Upper lobe of left lung (tissue), 6 donors: ENCODE measurements around the gene CIT. TPM values are rescaled to one million over a fixed set of nuclear protein-coding genes. Genes with fewer than 3 reads are reported as not detected.

Experiments used
- ATAC-seq, 2 donors: fragments of 200-7000 bp; cut with Tn5 transposase; one replicate each; pipeline ENCODE4 v1.9.1; 2022; ENCODE audit warnings: mild to moderate bottlenecking in 2 of 2, moderate library complexity in 2 of 2; ENCODE audit not compliant: low FRiP score in 2 of 2
- DNase-seq, 2 donors: peaks; one replicate each; pipeline ENCODE4 v3.0.0-alpha.2; 2019 to 2020
- H3K27ac ChIP-seq, 4 donors: fragments of 200-600 bp; sonication (generic); one replicate each; pipeline ENCODE4 v1.5.1; 2016 to 2019
- H3K27me3 ChIP-seq, 4 donors: fragments of 200-600 bp; sonication (generic); one replicate each; pipeline ENCODE4 v1.5.1; 2017 to 2019
- H3K36me3 ChIP-seq, 4 donors: fragments of 200-600 bp; sonication (generic); one replicate each; pipeline ENCODE4 v1.5.1; 2016 to 2019
- H3K4me1 ChIP-seq, 4 donors: fragments of 200-600 bp; sonication (generic); one replicate each; pipeline ENCODE4 v1.5.1; 2018 to 2019
- H3K4me3 ChIP-seq, 4 donors: fragments of 200-600 bp; sonication (generic); one replicate each; pipeline ENCODE4 v1.5.1; 2017 to 2019; ENCODE audit warnings: mild to moderate bottlenecking in 2 of 4, moderate library complexity in 1 of 4
- H3K9me3 ChIP-seq, 4 donors: fragments of 200-600 bp; sonication (generic); one replicate each; pipeline ENCODE4 v1.5.1; 2018 to 2019
- EP300 ChIP-seq, 4 donors: sonication (generic); formaldehyde crosslinking; IDR thresholded peaks; one replicate each; pipeline ENCODE4 v1.5.1; 2017; ENCODE audit warnings: antibody characterized with exemption in 4 of 4, control low read depth in 2 of 4
- POLR2A ChIP-seq, 4 donors: fragments of 450-650 bp; IDR thresholded peaks; one replicate each; pipeline ENCODE4 v1.5.1; 2016 to 2017; ENCODE audit warnings: antibody characterized with exemption in 4 of 4, mild to moderate bottlenecking in 2 of 4
- POLR2AphosphoS5 ChIP-seq, 2 donors: sonication (generic); formaldehyde crosslinking; IDR thresholded peaks; one replicate each; pipeline ENCODE4 v1.5.1; 2017; ENCODE audit warnings: antibody characterized with exemption in 2 of 2
- WGBS, 2 donors: methylation state at CpG; one replicate each; pipeline ENCODE4 v1.1.5; 2017 to 2018; 5-methylcytosine and 5-hydroxymethylcytosine counted together
- total RNA-seq, 6 donors: library from RNA; depleted of rRNA in 4 of 6; stranded (reverse); fragments of >200 nt in 4 of 6; gene quantifications; one replicate each; pipeline versions ENCODE4 v1.1.0 to v1.2.1, GENCODE V29; 2016 to 2021
- TF ChIP-seq, protein P1 (sequence below), 6 experiments: fragments of 450-650 bp in 4 of 6; fragments of 200-600 bp in 2 of 6; sonication (generic) in 2 of 6; IDR thresholded peaks; one replicate each; pipeline ENCODE4 v1.5.1; 2016 to 2019; ENCODE audit warnings: antibody characterized with exemption in 6 of 6
- donor health status: DM: no; HTN: no; CAD: no; lungs with moderate emphysema.
- donor health status: DM: no; HTN: yes; CAD: no; lungs with severe emphysema.

The CIT gene
- total RNA-seq, 6 donors from 2014 or later = 7.8 to 185 (median 73.6) TPM

- no peak for DNase-seq
- ATAC-seq = no peak
- Histone ChIP-seq H3K27me3 (no peaks in the 10 kb centered on the region), H3K4me1 (peaks cover 8 to 28% (median 18%) of the 10 kb centered on the region in 4 donors), H3K27ac (peak overlapping the region in 2 of 4 donors; percentile 1 to 37), H3K4me3 (no peak overlapping the region), H3K9me3 (no peaks in the 10 kb centered on the region), H3K36me3 (peaks cover 24 to 39% (median 31%) of the 10 kb centered on the region in 4 donors)
- 75 to 82% methylated on average over 3 of the region's 3 CpGs for WGBS, 2 donors
- TF ChIP-seq POLR2AphosphoS5 (IDR thresholded peaks at IDR 0.05) = no peak
- TF ChIP-seq POLR2A (IDR thresholded peaks at IDR 0.05) = no peak
- TF ChIP-seq, protein P1, sequence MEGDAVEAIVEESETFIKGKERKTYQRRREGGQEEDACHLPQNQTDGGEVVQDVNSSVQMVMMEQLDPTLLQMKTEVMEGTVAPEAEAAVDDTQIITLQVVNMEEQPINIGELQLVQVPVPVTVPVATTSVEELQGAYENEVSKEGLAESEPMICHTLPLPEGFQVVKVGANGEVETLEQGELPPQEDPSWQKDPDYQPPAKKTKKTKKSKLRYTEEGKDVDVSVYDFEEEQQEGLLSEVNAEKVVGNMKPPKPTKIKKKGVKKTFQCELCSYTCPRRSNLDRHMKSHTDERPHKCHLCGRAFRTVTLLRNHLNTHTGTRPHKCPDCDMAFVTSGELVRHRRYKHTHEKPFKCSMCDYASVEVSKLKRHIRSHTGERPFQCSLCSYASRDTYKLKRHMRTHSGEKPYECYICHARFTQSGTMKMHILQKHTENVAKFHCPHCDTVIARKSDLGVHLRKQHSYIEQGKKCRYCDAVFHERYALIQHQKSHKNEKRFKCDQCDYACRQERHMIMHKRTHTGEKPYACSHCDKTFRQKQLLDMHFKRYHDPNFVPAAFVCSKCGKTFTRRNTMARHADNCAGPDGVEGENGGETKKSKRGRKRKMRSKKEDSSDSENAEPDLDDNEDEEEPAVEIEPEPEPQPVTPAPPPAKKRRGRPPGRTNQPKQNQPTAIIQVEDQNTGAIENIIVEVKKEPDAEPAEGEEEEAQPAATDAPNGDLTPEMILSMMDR (IDR thresholded peaks at IDR 0.05) = no peak
- TF ChIP-seq EP300 (IDR thresholded peaks at IDR 0.05) = no peak
These were observed 193.3 kb downstream of the CIT start for GRCh38 chr12:119683816-119684215.

DNA sequence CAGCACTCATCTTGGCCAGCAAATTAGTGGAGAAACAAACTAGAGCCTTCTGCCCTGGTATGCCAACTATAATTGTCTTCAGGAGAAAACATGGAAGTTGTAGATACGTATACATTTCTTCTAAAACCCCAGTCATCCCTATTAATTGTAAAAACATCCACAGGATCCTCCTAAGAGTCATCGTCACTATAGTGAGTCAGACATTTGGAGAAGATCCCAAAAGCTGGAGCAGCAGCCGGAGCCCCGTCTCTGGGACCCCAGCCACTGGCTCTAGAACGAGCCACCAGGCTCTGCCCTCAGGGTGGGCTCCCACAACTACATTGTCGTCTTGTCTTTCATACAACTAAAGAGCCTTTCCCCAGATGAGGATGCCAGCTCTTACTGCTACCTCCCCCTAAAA, 193.7 kb downstream of the CIT start:
- H3K36me3 ChIP-seq = peaks cover 24 to 41% (median 35%) of the 10 kb centered on the region in 4 donors
- no peak for TF ChIP-seq EP300 (IDR thresholded peaks at IDR 0.05)
- TF ChIP-seq POLR2A (IDR thresholded peaks at IDR 0.05) = no peak
- TF ChIP-seq, protein P1 (IDR thresholded peaks at IDR 0.05) = no peak
- no peak for TF ChIP-seq POLR2AphosphoS5 (IDR thresholded peaks at IDR 0.05)
- H3K4me3 ChIP-seq = no peak overlapping the region
- ATAC-seq (no peak), DNase-seq (no peak)
- 86 to 93% methylated on average over 6 of the region's 6 CpGs for WGBS, 2 donors
- H3K27ac ChIP-seq = peak overlapping the region in 1 of 4 donors; percentile 52
- H3K4me1 ChIP-seq = peaks cover 8 to 29% (median 20%) of the 10 kb centered on the region in 4 donors
- H3K9me3 ChIP-seq = no peaks in the 10 kb centered on the region
- H3K27me3 ChIP-seq = no peaks in the 10 kb centered on the region

DNA sequence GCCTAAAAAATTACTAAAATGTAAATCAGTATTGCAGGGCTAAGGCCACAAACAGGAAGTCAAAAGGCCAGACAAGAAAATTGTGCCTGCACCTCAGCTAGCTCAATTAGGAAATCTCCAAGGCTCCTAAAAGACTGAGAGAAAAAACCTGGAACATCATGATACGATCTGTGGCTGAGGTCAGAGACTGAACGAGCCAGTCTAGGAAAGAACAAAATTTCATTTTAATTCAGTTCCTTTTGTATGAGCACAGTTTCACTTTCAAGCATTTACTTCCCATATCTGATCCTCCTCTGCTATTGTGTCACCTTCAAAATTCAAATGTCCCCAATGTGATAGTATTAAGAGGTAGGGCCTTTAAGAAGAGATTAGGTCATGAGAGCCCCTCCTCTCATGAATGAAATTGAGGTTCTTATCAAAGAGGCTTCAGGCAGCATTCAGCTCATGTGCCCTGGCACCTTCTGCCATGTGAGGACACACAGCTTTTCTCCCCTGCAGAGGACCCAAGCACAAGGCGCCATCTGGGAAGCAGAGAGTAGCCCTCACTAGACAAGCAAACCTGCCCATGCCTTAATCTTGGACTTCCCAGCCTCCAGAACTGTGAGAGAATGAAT, 194.4 kb downstream of the CIT start:
- Histone ChIP-seq H3K9me3 (no peaks in the 10 kb centered on the region), H3K27me3 (no peaks in the 10 kb centered on the region), H3K4me1 (peaks cover 8 to 29% (median 20%) of the 10 kb centered on the region in 4 donors), H3K4me3 (no peak overlapping the region), H3K27ac (peak overlapping the region; percentile 14 to 54 (median 36)), H3K36me3 (peaks cover 24 to 43% (median 41%) of the 10 kb centered on the region in 4 donors)
- 56 to 63% methylated on average over 3 of the region's 3 CpGs for WGBS, 2 donors
- peak in 1 of 2 donors; percentile 43 for ATAC-seq
- TF ChIP-seq POLR2AphosphoS5 (IDR thresholded peaks at IDR 0.05) (no peak), EP300 (IDR thresholded peaks at IDR 0.05) (no peak), POLR2A (IDR thresholded peaks at IDR 0.05) (no peak)
- TF ChIP-seq, protein P1 (IDR thresholded peaks at IDR 0.05) = no peak
- DNase-seq = no peak

DNA sequence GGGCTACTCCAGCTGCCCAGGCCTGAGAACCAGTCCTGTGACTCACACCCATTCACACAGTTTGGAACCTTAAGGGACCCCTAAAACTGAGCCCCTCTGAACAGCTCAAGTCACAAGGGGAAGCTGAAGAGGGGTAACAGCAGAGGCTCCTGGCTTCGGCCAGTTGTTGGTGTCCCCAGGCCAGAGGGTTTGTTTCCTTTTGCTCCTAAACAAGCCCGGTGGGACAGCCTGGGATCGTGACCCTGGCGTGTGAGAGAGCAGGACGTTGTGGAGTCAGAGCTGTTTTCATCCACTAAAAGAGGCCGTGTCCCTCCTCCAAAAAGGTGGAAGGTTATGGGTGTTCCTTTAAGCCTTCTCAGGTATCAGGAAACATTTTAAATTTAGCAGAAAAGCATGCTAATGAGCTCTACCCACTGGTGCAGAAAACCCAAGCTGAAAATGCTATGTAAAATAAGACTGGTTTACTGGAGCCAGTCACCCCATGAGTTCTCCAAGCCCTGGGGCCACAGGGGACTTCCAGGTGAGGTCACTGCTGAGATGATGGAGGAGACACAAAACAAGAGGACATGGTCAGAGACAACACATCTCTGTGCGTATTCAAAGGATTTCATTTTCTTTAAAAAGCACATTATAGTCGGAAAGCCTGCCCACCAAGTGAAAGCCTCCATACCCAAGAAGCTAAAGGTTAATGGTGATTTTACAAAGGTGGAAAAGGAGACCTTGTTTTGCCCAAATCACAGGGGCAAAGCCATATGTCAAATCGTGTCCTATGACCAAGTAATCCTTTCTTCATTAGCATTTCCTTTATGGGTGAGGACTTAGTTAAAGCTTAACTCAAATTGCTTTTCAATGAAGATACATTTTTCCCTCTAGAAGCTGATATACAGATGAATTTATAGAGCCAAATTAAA, 195.1 kb downstream of the CIT start:
- 82 to 87% methylated on average over 9 of the region's 9 CpGs for WGBS, 2 donors
- TF ChIP-seq EP300 (IDR thresholded peaks at IDR 0.05) (no peak), POLR2A (IDR thresholded peaks at IDR 0.05) (no peak), POLR2AphosphoS5 (IDR thresholded peaks at IDR 0.05) (no peak)
- TF ChIP-seq, protein P1 (IDR thresholded peaks at IDR 0.05) = no peak
- H3K9me3 ChIP-seq = no peaks in the 10 kb centered on the region
- no peak for ATAC-seq
- H3K4me1 ChIP-seq = peaks cover 8 to 33% (median 21%) of the 10 kb centered on the region in 4 donors
- peak overlapping the region; percentile 14 to 54 (median 48) for H3K27ac ChIP-seq
- H3K4me3 ChIP-seq = no peak overlapping the region
- peaks cover 29 to 51% (median 44%) of the 10 kb centered on the region in 4 donors for H3K36me3 ChIP-seq
- no peaks in the 10 kb centered on the region for H3K27me3 ChIP-seq
- DNase-seq = no peak
